Activated CD4-positive, alpha-beta T cell treated with anti-CD3 and anti-CD28 coated beads, Interleukin-10, Interleukin-2, amounts not matched to agents 100 ng/mL and 50 ng/mL, durations not matched to agents 16 hours and 8 hours (primary cell): Measurements from ENCODE around the gene SORCS2.

Experiments
- DNase-seq: peaks from one replicate; pipeline ENCODE4 v3.0.0-alpha.2; 2020

The SORCS2 gene

DNA sequence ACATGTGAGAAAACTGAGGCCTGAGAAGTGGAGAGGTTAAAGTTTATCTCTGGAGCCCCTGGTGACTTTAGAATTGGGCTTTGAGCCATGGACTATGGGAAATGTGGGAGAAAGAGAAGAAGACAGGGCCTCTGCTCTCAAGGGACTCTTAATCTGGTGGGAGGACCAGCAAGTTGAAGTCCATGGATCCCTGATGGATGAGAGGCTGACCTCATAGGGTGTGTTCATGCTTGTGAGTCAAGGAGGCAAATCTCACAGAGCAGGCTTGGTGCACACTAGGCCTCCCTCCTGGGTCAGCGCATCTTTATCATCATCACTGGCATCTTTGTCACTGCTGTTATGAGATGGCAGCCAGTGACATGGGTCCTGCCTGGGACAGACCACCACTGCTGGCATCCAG is 535.4 kb downstream of the SORCS2 start:
- no peak for DNase-seq

DNA sequence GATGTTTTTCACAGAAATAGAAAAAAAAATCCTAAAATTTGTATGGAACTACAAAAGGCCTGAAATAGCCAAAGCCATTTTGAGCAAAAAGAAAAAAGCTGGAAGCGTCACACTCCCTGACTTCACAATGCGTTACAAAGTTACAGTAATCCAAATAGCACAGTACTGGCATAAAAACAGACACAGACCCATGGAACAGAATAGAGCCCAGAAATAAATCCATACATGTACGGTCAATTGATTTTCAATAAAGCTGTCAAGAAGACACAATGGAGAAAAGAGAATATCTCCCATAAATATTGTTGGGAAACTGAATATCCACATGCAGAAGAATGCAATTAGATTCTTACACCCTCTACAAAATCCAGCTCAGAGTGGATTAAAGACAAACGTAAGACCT is 539.1 kb downstream of the SORCS2 start:
- no peak for DNase-seq

DNA sequence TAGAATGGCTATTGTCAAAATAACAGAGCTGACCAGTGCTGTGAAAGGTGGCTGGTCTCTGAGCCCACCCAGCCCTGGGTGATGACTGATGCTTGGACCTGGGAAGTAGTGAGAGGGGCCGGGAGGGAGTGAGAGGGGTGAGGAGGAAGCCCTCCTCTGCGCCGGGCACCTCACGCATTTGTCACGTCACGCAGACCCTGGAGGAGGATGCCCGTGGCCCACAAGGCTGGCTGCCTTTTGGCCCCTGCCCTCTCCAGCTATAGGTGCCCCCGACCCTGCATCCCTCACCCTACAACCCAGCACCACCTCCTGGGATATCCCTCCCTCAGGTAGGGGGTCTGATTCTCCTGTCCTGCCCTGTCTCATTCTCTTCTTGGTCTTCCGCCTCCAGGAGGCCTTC is 539.9 kb downstream of the SORCS2 start:
- no peak for DNase-seq

DNA sequence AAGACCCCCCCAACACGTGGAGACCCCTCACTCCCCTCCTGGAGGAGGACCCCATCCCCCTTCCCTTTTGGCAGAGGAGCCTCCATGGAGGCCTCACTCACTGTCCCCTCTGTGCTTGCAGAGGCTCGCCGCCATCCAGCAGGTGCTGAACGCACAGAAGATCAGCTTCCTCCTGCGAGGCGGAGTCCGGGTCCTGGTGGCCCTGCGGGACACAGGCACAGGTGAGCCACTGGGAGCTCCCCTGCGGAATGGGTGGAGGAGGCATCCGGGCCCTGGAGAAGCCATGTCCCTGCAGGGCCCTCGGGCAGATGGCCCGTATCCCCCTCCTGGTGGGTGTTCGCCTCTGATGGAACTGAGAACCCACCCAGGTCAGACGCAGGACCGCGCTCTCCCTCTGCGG is 540.9 kb downstream of the SORCS2 start:
- DNase-seq = no peak

DNA sequence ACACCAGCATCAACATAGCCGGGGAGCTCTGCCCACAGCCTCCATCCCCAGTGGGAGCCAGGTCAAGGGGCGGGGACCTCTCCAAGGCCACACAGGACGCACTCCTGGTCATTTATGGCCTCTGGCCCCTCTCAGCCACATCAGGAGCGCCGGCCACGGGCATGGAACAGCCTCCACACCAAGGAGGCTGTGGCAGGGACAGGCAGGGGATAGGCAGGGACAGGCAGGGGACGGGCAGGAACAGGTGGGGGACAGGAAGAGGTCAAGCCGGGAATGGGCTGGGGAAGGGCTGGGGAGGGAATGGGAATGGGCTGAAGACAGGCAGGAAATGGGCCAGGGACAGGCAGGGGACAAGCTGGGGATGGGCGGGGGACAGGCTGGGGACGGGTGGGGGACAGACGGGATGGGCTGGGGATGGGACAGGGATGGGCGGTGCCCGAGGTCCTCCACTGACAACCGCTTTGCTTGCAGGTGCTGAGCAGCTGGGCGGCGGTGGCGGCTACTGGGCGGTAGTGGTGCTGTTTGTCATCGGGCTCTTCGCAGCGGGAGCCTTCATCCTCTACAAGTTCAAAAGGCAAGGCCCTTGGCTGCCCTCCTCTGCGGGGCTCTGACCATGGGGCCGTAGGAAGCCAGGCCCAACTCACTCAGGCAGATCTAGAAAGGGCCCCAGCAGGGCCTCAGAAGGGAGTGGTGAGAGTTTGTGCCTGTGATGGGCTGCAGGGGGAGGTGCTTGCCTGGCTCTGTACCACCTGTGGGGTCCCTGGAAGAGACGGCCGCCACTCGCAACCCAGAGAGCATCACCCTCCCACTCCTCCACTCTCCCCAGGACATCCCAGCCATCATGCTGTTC is 541.7 kb downstream of the SORCS2 start:
- no peak for DNase-seq

DNA sequence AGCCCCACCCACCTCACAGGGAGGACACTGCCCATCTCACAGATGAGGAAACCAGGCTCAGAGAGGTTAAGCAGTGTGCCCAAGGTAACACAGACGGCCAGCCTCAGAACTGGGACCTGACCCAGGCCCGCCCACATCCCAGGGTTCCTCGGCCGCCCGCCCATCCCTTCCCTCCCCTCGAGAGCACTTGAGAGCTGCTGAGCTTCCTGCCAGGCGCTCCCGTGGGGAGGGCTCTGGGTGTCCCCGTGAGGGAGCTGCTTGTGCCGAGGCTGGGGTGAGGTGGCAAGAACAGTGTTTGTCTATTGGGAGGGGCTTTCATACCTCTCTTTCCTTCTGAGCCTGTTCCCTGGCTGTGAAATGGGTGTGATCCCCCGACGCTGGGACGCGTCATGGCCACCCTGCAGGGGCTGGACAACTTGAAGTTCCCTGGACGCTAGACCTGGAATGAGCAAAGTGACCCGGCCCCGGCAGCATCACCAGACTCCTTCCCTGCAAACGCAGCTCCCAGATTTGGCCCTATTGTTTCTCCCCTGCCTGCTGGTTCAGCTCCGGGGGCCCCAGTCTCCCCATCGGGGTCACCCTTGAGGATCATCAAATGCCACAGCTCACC is 542.4 kb downstream of the SORCS2 start:
- no peak for DNase-seq

DNA sequence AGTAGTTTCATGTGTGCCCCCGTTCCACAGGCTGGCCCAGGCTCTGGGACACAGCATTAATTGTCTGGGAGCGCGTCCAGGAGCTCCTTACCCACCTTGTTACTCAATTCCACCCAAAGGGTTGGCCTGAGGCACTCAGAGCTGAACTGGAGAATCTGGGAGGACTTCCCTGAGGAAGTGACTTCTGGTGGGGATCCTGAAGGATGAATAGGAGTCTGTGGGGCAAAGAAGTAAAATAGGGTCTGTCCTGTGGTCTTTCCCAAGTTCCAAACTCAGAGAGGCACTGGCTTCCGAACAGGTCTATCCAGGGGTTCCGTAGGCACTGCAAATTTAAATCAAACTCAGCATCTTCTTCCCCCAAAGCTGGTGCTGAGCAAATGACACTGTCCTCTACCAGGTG is 543.1 kb downstream of the SORCS2 start:
- no peak for DNase-seq

DNA sequence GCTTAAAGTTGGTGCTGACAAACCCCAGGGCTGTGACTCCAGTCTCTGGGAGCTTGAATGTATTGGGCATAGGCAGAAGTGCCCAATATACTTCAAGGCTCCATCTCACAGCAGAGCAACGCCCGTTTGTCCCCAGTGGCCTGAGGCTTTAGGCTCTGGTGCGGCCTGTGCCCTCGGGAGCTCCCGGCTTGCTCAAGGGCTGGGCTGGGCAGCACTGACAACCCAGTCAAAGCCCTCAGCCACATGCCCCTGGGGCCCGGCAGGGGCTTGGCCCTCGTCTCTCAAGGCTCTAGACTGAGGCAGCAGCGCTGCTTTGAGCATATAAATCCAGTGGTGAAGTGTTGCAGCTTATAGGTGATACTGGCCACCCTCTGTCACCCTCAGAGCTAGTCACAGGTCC is 543.6 kb downstream of the SORCS2 start:
- no peak for DNase-seq

DNA sequence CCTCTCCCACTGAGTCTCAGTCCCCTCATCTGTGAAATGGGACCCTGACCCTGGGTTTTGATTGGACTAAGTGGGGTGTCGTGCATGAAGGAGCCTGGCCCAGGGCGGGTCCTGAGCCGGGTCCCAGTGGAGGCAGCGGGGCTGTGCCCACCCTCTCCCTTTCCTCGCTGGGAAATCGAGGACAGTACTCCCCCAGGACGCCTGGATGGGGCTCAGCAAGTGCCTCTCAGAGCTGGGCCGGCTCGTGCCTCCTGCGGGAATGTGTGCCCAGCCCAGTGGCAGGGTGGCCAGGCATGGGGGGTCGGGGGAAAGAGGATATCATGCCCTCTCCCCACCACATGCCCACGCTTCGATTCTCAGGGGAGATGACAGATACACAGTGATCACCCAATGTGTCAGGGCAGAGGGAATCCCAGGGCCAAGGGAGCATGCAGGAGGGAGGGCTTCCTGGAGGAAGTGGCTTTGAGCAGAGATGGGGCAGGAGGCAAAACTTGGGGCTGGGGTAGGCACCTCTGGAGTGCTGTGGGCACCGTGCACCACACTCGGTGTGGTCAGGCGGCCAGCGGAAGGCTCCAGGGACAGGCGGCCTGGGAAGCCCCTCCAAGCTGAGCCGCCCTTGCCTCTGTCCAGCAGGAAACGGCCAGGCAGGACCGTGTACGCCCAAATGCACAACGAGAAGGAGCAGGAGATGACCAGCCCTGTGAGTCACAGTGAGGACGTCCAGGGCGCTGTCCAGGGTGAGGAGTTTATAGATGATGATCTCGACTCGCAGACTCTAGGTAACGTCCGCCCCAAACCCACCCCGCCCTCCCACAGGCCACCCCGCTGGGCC is 544.3 kb downstream of the SORCS2 start:
- no peak for DNase-seq

DNA sequence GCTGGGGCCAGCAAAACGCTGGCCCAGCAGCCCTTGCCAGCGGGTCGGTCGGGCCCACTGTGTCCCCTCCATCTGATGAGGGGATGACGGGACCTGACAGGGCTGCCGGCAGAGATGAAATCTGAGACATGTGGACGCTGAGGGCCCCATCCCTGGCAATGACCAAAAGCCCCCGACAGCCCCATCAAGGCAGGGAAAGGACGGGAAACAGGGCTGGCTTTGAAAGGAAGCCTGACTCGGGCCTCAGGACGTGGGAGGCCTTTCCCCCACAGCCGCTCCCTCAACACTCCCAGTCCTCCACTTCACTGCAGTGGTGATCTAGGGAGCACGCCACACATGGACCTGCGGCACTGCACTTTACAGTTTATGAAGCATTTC is 544.9 kb downstream of the SORCS2 start:
- no peak for DNase-seq

DNA sequence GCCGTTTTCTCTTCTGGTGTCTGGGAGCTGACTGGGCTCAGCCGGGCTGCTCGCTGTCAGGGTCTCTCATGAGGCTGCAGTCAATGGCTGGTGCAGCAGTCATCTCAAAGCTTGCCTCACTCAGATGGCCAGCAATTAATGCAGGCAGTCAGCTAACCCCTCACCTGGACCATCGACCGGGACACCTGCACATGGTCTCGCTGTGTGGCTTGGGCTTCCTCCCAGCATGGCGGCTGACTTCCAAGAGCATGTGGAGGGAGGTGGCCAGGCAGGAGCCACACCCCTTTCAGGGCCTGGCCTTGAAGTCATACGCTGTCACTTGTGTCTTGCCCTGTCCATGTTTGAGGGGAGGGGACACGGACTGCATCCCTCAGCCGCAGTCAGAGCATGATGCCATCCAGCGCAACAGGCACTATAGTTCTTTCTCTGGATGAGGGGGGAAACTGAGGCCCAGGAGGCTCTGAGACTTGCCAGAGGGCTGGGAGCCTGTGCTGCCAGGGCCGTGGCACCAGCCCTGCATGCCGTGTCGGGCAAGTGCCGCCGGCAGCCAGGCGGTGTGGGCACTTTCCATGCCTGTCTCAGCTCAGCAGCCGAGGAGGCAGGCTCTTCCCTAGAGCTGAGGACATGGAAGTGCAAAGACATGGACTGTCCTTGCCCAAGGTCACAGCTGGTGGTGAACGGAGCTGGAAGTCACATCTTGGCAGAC is 545.6 kb downstream of the SORCS2 start:
- DNase-seq = no peak

DNA sequence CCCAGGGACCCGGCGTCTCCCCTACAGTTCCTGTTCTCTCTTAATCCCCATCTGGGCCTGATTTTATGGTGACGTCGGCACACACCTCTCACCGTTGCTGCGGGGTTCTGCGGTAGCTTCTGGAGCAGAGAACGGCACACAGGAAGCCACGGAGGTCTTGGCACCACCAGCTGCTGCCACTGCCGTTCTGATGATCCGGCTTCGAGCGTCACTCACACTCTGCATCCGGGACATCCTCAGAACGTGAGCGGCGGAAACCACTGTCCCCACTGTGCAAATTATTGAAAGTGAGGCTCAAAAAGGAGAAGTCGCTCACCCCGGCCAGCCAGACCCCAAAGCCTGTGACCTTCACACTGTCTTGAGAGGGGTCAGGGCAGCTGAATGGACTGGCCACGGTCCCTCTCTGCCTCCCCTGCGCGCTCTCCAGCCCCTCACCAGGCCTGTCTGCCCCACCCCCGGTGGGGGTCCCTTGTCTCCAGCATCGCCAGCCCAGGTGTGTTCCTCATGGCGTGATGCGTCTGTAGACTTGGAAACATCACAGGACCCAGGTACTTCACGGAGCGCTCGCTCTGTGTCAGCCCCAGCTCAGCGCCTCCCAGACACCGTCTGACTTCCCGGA is 546.2 kb downstream of the SORCS2 start:
- DNase-seq = no peak

DNA sequence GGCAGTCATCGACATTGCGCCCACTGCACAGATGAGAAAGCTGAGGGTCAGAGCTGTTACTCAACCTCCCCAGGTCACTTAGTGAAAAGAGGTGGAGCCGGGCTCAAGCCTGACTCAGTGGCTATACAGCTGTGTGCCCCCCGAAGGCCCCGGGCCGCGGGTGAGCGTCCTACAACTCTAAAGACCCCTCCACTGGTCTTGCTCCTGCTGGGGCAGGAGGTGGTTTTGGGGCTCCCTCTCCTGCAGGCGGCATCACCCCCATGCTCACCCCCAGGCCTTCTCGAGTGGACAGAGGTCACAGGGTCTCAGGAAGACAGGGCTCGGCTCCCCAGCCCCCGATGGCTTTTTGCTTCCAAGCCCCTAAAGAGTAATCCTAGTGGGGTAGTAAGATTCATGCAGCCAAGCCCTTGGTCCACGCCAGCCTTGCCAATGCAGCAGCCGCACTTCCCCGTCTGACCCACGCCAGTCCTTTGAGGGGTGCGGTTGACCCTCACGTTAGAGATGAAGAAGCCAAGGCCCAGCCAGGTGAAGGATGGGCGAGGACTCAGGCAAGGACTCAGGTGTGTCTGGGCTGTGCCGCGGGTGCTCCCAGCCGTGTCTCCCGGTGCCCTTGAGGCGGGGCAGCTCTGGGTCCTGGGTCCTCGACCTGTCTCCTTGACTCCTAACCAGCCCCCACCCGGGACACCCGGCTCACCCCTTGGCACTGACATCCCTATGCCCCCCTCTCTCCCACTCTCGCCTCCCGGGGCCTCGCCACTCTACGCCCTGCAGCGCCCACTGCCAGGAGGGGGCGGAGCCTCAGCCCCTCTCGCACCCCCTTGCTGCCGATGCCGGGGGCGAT is 547.0 kb downstream of the SORCS2 start:
- no peak for DNase-seq

DNA sequence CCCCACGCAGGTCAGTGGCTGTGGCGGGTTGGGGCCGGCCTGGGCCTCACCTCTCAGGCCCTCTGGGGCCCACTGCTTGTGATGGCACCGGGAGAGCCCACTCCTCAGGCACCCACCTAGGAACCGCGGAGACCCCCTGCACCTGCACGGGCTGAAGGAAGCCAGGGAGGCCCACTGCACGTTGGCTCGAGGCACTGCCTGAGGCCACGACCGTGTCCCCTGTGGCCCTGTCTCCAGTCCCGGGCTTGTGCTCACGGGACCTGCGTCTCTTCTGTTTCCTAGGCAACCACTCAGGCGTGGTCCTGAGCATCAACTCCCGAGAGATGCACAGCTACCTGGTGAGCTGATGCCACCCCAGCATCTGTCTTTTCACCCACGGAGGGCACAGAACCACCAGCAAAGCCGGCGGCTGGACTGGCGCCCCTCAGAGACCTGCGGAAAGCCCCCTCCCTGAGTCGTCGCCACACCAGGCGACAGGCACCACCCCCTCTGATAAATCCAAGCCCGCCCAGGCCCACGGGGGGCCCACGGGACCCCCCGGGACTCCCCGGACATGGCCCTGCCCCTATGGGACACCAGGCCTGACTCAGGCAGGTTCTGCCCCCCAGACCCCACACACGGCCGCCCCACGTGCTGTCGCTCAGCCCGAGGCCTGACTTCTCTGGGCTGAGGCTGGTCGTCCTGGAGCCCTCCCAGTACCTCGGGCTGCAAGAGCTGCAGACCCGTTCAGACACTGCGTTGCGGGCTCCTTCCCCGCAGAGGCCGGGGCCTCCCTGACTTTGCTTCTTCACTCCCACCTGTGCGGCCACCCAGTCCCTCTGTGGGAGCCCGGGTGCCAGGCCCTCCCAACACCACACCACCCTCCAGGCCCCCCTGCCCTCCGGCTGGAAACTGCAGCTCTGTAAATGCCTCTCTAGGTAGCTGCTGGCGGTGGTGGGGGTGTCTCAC is 547.9 kb downstream of the SORCS2 start:
- DNase-seq = no peak

DNA sequence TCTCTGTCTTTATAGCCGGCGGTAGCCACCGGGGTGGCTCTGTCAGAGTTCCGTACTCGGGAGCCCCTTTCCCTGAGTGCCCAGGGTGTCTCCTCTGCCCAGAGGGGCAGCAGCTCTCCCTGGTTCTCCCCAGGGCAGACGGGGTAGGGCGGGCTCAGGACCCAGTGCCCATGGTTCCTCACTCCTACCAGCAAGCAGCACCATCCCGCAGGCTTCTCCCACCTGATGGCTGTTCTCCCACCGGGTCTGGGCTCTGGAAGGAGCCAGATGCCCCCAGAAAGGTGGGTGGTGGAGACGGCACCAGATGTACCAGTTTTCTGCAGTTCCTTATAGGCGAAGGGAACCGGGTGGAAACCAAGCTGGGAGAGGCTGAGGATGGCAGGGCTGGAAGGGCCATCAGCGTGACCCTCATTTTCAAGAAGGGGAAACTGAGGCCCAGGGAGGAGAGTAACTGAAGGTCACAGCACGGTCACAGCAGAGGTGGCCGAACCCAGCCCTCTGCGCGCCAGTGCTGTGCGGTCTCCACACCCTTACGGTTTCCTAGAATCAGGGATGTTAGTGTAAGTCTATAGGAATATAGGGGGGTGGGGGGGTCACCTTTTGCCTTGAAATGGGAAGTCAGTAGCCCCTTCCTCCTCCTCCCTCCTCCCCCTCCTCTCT is 548.7 kb downstream of the SORCS2 start:
- no peak for DNase-seq

DNA sequence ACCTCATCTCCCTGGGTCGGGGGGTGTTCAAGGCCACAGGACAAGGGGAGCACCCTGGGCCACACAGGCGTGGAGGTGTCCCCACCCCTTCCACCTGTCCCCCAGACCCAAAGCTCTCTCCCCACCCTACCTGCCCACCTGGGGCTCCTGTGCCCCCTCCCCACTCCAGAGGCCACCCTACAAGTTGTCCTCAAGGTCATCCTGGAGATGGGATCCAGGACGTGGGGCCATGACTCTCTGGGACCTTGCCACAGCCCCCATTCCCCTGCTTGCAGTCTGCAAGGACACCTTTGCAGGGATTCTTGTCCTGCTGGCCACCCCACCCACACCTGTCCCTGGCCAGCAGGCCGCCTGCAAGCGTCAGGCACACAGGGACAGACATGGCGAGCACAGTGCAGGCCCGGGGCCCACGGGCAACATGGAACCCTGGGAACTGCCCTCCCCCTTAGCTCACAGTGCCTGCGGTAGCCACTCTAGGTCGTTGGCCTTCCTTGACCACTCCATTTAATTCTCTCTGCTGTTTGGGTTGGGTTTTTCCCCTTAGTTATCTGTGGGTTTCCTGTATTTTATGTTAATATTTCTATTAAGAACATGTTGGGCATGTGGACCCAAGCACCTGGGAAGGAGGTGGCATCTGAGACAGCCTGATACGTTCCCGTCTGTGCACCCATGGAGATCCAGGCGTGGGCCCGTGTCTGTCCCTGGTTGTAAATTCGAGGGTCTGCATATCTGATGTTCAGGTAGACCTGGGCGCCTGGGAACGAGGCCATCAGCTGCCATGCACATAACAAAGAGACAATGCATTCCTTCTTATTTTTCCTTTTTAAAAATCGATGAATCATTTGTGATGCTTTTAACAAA is 549.8 kb downstream of the SORCS2 start:
- no peak for DNase-seq

DNA sequence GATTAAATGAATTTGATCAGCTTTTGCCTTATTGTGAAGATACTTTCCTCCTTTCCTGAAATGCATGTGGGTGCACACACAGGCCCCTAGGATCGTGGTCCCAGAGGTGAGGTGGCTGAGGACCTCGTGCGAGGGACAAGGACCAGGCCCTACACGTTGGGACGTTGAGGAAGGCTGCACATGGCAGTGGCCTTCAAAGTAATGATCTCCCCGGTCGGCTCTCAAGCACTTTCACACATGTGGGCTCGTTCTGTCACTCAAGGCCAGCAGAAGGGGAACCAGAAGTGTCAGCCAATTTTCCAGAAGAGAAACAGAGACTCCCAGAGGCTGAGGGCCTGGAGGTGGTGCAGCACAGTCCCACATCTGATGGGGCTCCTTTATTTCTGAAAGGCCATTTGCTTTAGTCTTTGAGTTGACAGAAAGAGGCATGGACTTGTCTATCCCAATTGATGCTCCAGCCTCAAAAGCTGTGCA is 550.5 kb downstream of the SORCS2 start:
- no peak for DNase-seq

DNA sequence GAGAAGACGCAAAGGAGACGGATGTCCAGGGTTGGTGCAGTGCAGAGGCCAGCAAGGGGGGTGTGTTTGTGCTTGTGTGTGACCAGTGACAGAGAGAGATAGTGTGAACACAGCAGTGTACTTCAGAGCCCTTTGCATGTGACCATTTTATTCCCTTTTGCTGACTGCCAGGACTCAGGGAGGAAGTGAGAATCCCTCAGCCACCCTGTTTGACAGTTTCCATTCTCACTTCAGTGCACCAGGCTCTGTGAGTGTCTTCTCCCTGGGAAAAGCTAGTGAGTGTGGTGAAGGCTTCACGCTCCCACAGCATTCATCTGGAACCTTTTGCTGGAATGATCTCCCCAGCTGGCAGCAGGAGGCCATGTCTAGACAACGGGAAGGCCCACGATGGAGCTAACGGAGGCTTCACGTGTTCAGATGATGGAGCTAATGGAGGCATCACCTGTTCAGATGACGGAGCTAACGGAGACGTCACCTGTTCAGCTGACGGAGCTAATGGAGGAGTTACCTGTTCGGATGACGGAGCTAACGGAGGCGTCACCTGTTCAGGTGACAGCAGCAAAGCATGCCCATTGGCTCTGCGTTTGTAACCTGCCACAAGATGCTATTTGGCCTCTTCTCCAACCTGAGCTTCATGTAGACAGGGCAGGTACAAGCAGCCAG is 551.9 kb downstream of the SORCS2 start:
- no peak for DNase-seq
